GM23248 (cell line): ENCODE results near the gene TLL1.

ENCODE experiments used
- EZH2 ChIP-seq: fragments of 200-600 bp; sonication (generic); IDR thresholded peaks from 2 replicates; pipeline ENCODE4 v1.6.1; 2018; ENCODE audit warnings: antibody characterized with exemption, mild to moderate bottlenecking; ENCODE audit not compliant: insufficient read depth, poor library complexity, severe bottlenecking
- EZH2phosphoT487 ChIP-seq: fragments of 200-600 bp; sonication (generic); IDR thresholded peaks from 2 replicates; pipeline ENCODE4 v1.6.1; 2018; ENCODE audit warnings: antibody characterized with exemption, moderate library complexity, mild to moderate bottlenecking, low read depth; ENCODE audit not compliant: insufficient read depth

DNA sequence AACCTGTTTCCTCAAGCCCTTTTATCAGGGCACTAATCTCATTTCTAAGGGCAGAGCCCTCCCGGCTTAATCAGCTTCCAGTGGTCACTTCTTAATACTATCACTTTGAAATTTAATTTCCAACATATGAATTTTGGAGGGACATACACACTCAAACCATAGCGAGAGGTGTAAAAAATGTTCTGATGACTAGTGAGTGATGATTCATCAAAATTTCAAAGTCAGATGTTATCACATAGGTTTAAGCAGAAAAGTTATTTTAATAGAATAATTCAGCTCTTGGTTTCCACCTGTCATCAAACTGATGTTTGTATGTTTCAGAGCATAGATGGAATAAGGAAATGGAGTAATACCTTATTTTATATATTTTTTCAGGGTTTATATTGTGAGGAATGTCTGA lies 161.9 kb downstream of the TLL1 start:
- no peak for TF ChIP-seq EZH2
- no peak for TF ChIP-seq EZH2phosphoT487
